GM12878 (cell line): ENCODE data around the gene C17orf114.

ENCODE experiments used
- ATAC-seq: fragments of 200-7000 bp; cut with Tn5 transposase; 3 replicates; pipeline ENCODE4 v1.9.1; 2020; ENCODE audit warnings: mild to moderate bottlenecking, moderate library complexity
- BruUV-seq: library from RNA; stranded (reverse); fragments of 400-500 nt; replicated peaks from 2 replicates; lab custom pipeline; 2021; lab: Mats Ljungman, UMichigan
- CTCF ChIA-PET: fragments of 300-600 bp; sonication (Branson Sonifier 250); formaldehyde crosslinking; extraction: SDS; loops from one replicate; lab custom pipeline; 2021; ENCODE audit warnings: inconsistent platforms; lab: Yijun Ruan, JAX
- POLR2A ChIA-PET: fragments of 350-600 bp; formaldehyde crosslinking; extraction: SDS; loops from one replicate; lab custom pipeline; 2021; ENCODE audit warnings: inconsistent platforms; lab: Charles Lee
- RAD21 ChIA-PET: fragments of 300-600 bp; sonication (Branson Sonifier 250); formaldehyde crosslinking; loops from one replicate; lab custom pipeline; 2023; ENCODE audit warnings: antibody characterized with exemption; ENCODE audit not compliant: unreplicated experiment; lab: Charles Lee
- SMC1A ChIA-PET: fragments of 300-600 bp; sonication (Branson Sonifier 250); formaldehyde crosslinking; loops from one replicate; lab custom pipeline; 2023; ENCODE audit not compliant: unreplicated experiment, uncharacterized antibody; lab: Charles Lee
- DNase-seq: peaks from one replicate; pipeline ENCODE4 v3.0.0-alpha.2; 2011; ENCODE audit warnings: low read depth, low spot score
- FAIRE-seq: peaks from 3 replicates; lab custom pipeline; 2011; peaks lifted over from hg19 to GRCh38; lab: Jason Lieb, UNC
- H2AFZ ChIP-seq: 2 replicates; pipeline ENCODE4 v1.6.0; 2011; ENCODE audit warnings: low read depth, low read length, control low read depth; ENCODE audit not compliant: control insufficient read depth
- H3K27ac ChIP-seq: 2 replicates; pipeline ENCODE4 v1.5.1; 2011; ENCODE audit warnings: control low read depth; ENCODE audit not compliant: control insufficient read depth, insufficient read depth
- H3K27me3 ChIP-seq, 2 experiments: replicated peaks in 1 of 2; 2 replicates each; pipeline versions ENCODE4 v1.6.0 to v1.6.1; 2011; ENCODE audit warnings: low read length in 1 of 2; ENCODE audit not compliant: control insufficient read depth in 2 of 2, insufficient read depth in 2 of 2
- H3K36me3 ChIP-seq, 2 experiments: 2 replicates each; pipeline ENCODE4 v1.5.1; 2011; ENCODE audit warnings: low read length in 1 of 2; ENCODE audit not compliant: control insufficient read depth in 2 of 2, insufficient read depth in 2 of 2
- H3K4me1 ChIP-seq: 2 replicates; pipeline ENCODE4 v1.6.1; 2011; ENCODE audit warnings: mild to moderate bottlenecking, low read length, moderate library complexity, mixed read lengths; ENCODE audit not compliant: control insufficient read depth, insufficient read depth
- H3K4me2 ChIP-seq: 2 replicates; pipeline ENCODE4 v1.6.0; 2011; ENCODE audit warnings: control low read depth; ENCODE audit not compliant: control insufficient read depth, insufficient read depth
- H3K4me3 ChIP-seq: fragments of 200-600 bp; sonication (generic); 2 replicates; pipeline ENCODE4 v1.5.1; 2016
- H3K79me2 ChIP-seq: 2 replicates; pipeline ENCODE4 v1.6.0; 2011; ENCODE audit warnings: low read length; ENCODE audit not compliant: control insufficient read depth, insufficient read depth
- H3K9ac ChIP-seq: 2 replicates; pipeline ENCODE4 v1.8.0; 2011; ENCODE audit warnings: low read length, control low read depth, mixed read lengths; ENCODE audit not compliant: control insufficient read depth, insufficient read depth
- H3K9me3 ChIP-seq: replicated peaks from 3 replicates; pipeline ENCODE4 v1.5.1; 2011; ENCODE audit warnings: mild to moderate bottlenecking, low read length; ENCODE audit not compliant: control insufficient read depth, insufficient read depth
- H4K20me1 ChIP-seq: 2 replicates; pipeline ENCODE4 v1.6.0; 2011; ENCODE audit not compliant: control insufficient read depth, insufficient read depth
- EED ChIP-seq: sonication (generic); IDR thresholded peaks from 2 replicates; pipeline ENCODE4 v1.6.1; 2016; ENCODE audit warnings: antibody characterized with exemption, low read depth
- MTA2 ChIP-seq: fragments of 450-650 bp; IDR thresholded peaks from 2 replicates; pipeline ENCODE4 v1.6.1; 2016; ENCODE audit warnings: low read depth, mild to moderate bottlenecking, moderate library complexity
- MTA3 ChIP-seq: IDR thresholded peaks from 2 replicates; pipeline ENCODE4 v1.6.1; 2012; ENCODE audit warnings: low read length, inconsistent platforms, borderline replicate concordance
- NBN ChIP-seq: fragments of 450-650 bp; IDR thresholded peaks from 2 replicates; pipeline ENCODE4 v1.6.1; 2016
- NFIC ChIP-seq: IDR thresholded peaks from 2 replicates; pipeline ENCODE4 v1.6.1; 2012; ENCODE audit warnings: low read depth, mild to moderate bottlenecking, inconsistent platforms, low read length, moderate library complexity
- PAX5 ChIP-seq: IDR thresholded peaks from 2 replicates; pipeline ENCODE4 v1.6.1; 2011; ENCODE audit warnings: low read depth, low read length, borderline replicate concordance
- RB1 ChIP-seq: fragments of 450-650 bp; formaldehyde crosslinking; IDR thresholded peaks from 2 replicates; pipeline ENCODE4 v1.6.1; 2017; ENCODE audit warnings: mild to moderate bottlenecking, borderline replicate concordance
- SIN3A ChIP-seq: IDR thresholded peaks from 2 replicates; pipeline ENCODE4 v1.6.1; 2012; ENCODE audit warnings: low read depth, low read length, improper control_type of control experiment
- SMAD5 ChIP-seq: IDR thresholded peaks from 2 replicates; pipeline ENCODE4 v1.6.1; 2016; ENCODE audit warnings: antibody characterized with exemption, low read depth
- SRF ChIP-seq, 2 experiments: IDR thresholded peaks; 2 replicates each; pipeline ENCODE4 v1.6.1; 2011; ENCODE audit warnings: low read depth in 2 of 2, low read length in 2 of 2, mild to moderate bottlenecking in 1 of 2, moderate library complexity in 1 of 2
- TARDBP ChIP-seq: IDR thresholded peaks from 2 replicates; pipeline ENCODE4 v1.6.1; 2016; ENCODE audit warnings: borderline replicate concordance
- WGBS: methylation state at CpG from one replicate; pipeline ENCODE4 v1.1.6; 2016; ENCODE audit warnings: low lambda C conversion rate; ENCODE audit not compliant: insufficient replicate concordance, insufficient coverage; ENCODE audit errors: missing lambda C conversion rate; 5-methylcytosine and 5-hydroxymethylcytosine counted together
- in situ Hi-C: fragments of 300-500 bp; cut with MboI; formaldehyde crosslinking; loops from 9 replicates; pipeline ENCODE4 v1.14.3; 2018; ENCODE audit warnings: mixed read lengths
- intact Hi-C: fragments of 100-400 bp; cut with micrococcal nuclease; formaldehyde crosslinking; loops from one replicate; pipeline ENCODE4 v1.14.2; 2022; ENCODE audit not compliant: unreplicated experiment
- TF ChIP-seq, protein P1 (sequence below): fragments of 450-650 bp; IDR thresholded peaks from 2 replicates; pipeline ENCODE4 v1.6.1; 2017; ENCODE audit warnings: mild to moderate bottlenecking, low read depth, inconsistent platforms; ENCODE audit not compliant: poor library complexity, severe bottlenecking
- TF ChIP-seq, protein P2 (sequence below): fragments of 450-650 bp; conservative IDR thresholded peaks from 2 replicates; pipeline ENCODE4 v1.6.1; 2017; ENCODE audit warnings: mild to moderate bottlenecking, moderate library complexity
- TF ChIP-seq, protein P3 (sequence below): fragments of 450-650 bp; IDR thresholded peaks from 2 replicates; pipeline ENCODE4 v1.6.1; 2016; ENCODE audit warnings: mild to moderate bottlenecking

C17orf114 gene

DNA sequence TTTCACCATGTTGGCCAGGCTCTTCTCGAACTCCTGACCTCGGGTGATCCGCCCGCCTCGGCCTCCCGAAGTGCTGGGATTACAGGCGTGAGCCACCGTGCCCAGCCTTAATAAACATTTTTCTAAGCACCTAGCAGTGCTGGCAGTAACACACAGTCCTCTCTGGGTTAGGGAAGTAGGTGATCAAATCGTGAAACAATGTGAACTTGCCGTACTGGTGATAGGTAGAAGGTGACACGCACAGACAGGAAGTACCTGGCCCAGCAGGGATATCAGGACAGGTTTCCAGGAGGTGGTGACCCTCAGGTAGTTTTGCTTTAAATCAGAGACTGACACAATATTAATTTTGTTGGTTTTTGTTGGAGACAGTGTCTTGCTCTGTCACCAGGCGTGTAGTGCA lies 9.3 kb upstream of the C17orf114 start:
- Histone ChIP-seq H3K4me1 (peaks cover 4% of the 10 kb centered on the region), H4K20me1 (no peaks in the 10 kb centered on the region), H3K27me3 (no peaks in the 10 kb centered on the region), H3K4me2 (no peak overlapping the region), H3K79me2 (no peaks in the 10 kb centered on the region), H2AFZ (no peak overlapping the region), H3K9me3 (no peaks in the 10 kb centered on the region), H3K36me3 (no peaks in the 10 kb centered on the region), H3K27ac (no peak overlapping the region), H3K4me3 (no peak overlapping the region), H3K9ac (no peak overlapping the region)
- ChIA-PET RAD21 (no interaction called here), CTCF (no interaction called here), SMC1A (no interaction called here), POLR2A (interaction anchor here (0.6 kb wide), 1 partner anchor 23 kb away, joined by 4 read pairs; no protein-coding TSS in a partner anchor)
- no TSS peak for BruUV-seq
- 86% methylated on average over 12 of the region's 12 CpGs for WGBS
- TF ChIP-seq RB1 (no peak), EED (no peak), TARDBP (no peak), MTA2 (no peak), SMAD5 (no peak), MTA3 (no peak)
- DNase-seq (no peak), FAIRE-seq (no peak), ATAC-seq (no peak)
- in situ Hi-C loops = no loop called here
- intact Hi-C loops = no loop called here

DNA sequence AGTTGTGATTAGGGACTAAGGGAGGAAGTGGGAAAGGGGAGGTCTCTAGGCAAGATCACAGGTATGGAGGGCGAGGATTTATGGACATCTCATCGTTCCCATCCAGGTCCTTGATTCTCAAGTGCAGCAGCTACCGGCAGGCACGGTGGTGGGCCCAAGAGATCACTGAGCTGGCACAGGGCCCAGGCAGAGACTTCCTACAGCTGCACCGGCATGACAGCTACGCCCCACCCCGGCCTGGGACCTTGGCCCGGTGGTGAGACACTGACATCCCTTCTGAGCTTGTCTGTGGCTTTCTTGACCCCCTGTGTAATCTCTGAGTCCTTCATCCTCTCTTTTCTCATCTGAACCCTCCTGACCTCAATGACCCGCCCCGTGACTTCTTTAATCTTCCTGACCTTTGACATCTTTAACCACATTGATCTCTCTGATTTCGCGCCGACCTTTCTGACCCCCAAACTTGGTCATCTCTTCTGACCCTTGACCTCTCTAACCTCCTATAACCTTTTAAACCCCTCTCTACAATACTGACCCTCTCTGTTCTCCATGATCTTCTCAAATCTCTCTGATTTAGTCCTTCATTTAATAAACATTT lies 8.7 kb upstream of the C17orf114 start:
- H3K27me3 ChIP-seq = no peaks in the 10 kb centered on the region
- intact Hi-C loops = no loop called here
- RAD21 ChIA-PET = no interaction called here
- DNase-seq = no peak
- H3K9me3 ChIP-seq = no peaks in the 10 kb centered on the region
- in situ Hi-C loops = no loop called here
- H3K27ac ChIP-seq = no peak overlapping the region
- peaks cover 4% of the 10 kb centered on the region for H3K4me1 ChIP-seq
- no peaks in the 10 kb centered on the region for H4K20me1 ChIP-seq
- BruUV-seq = no TSS peak
- POLR2A ChIA-PET = no interaction called here
- no peak overlapping the region for H2AFZ ChIP-seq
- no peak overlapping the region for H3K4me3 ChIP-seq
- no peak overlapping the region for H3K9ac ChIP-seq
- WGBS = 80% methylated on average over 13 of the region's 13 CpGs
- CTCF ChIA-PET = no interaction called here
- SMC1A ChIA-PET = no interaction called here
- no peaks in the 10 kb centered on the region for H3K36me3 ChIP-seq
- H3K4me2 ChIP-seq = no peak overlapping the region
- FAIRE-seq = no peak
- no peaks in the 10 kb centered on the region for H3K79me2 ChIP-seq
- no peak for ATAC-seq
- TF ChIP-seq, protein P1, sequence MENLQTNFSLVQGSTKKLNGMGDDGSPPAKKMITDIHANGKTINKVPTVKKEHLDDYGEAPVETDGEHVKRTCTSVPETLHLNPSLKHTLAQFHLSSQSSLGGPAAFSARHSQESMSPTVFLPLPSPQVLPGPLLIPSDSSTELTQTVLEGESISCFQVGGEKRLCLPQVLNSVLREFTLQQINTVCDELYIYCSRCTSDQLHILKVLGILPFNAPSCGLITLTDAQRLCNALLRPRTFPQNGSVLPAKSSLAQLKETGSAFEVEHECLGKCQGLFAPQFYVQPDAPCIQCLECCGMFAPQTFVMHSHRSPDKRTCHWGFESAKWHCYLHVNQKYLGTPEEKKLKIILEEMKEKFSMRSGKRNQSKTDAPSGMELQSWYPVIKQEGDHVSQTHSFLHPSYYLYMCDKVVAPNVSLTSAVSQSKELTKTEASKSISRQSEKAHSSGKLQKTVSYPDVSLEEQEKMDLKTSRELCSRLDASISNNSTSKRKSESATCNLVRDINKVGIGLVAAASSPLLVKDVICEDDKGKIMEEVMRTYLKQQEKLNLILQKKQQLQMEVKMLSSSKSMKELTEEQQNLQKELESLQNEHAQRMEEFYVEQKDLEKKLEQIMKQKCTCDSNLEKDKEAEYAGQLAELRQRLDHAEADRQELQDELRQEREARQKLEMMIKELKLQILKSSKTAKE = no peak
- no peak for TF ChIP-seq NBN
- TF ChIP-seq, protein P2, sequence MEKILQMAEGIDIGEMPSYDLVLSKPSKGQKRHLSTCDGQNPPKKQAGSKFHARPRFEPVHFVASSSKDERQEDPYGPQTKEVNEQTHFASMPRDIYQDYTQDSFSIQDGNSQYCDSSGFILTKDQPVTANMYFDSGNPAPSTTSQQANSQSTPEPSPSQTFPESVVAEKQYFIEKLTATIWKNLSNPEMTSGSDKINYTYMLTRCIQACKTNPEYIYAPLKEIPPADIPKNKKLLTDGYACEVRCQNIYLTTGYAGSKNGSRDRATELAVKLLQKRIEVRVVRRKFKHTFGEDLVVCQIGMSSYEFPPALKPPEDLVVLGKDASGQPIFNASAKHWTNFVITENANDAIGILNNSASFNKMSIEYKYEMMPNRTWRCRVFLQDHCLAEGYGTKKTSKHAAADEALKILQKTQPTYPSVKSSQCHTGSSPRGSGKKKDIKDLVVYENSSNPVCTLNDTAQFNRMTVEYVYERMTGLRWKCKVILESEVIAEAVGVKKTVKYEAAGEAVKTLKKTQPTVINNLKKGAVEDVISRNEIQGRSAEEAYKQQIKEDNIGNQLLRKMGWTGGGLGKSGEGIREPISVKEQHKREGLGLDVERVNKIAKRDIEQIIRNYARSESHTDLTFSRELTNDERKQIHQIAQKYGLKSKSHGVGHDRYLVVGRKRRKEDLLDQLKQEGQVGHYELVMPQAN = no peak
- no peak for TF ChIP-seq NFIC
- TF ChIP-seq, protein P3, sequence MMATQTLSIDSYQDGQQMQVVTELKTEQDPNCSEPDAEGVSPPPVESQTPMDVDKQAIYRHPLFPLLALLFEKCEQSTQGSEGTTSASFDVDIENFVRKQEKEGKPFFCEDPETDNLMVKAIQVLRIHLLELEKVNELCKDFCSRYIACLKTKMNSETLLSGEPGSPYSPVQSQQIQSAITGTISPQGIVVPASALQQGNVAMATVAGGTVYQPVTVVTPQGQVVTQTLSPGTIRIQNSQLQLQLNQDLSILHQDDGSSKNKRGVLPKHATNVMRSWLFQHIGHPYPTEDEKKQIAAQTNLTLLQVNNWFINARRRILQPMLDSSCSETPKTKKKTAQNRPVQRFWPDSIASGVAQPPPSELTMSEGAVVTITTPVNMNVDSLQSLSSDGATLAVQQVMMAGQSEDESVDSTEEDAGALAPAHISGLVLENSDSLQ = no peak
- no peak for TF ChIP-seq PAX5
- no peak for TF ChIP-seq SIN3A
- TF ChIP-seq SRF (IDR thresholded peaks at IDR 0.05; ENCODE audit: low read depth in 2 of 2, low read length in 2 of 2) = no peak
